Stomach (tissue), 9 donors: ENCODE data around the gene FCN1. TPM values are rescaled to one million over a fixed set of nuclear protein-coding genes. Genes with fewer than 3 reads are reported as not detected.

Experiments used
- DNase-seq, 2 donors: peaks; one replicate each; pipeline versions ENCODE4 v3.0.0 to v3.0.0-alpha.2; 2013 to 2019
- H3K27ac ChIP-seq, 5 donors: fragments of 200-600 bp in 4 of 5; sonication (generic) in 4 of 5; one replicate each; pipeline ENCODE4 v1.5.1; 2013 to 2019; ENCODE audit warnings: mild to moderate bottlenecking in 1 of 5, moderate library complexity in 1 of 5
- H3K27me3 ChIP-seq, 3 donors: fragments of 200-600 bp; sonication (generic); one replicate each; pipeline ENCODE4 v1.5.1; 2017 to 2019; ENCODE audit warnings: mixed run types in 1 of 3
- H3K36me3 ChIP-seq, 4 donors: fragments of 200-600 bp; sonication (generic); 1 replicate in 3 of 4; 2 replicates in 1 of 4; pipeline ENCODE4 v1.5.1; 2016 to 2019
- H3K4me1 ChIP-seq, 4 donors: fragments of 200-600 bp; sonication (generic); one replicate each; pipeline ENCODE4 v1.5.1; 2016 to 2019
- H3K4me3 ChIP-seq, 4 donors: fragments of 200-600 bp; sonication (generic) in 3 of 4; one replicate each; pipeline ENCODE4 v1.5.1; 2016 to 2019; ENCODE audit warnings: mild to moderate bottlenecking in 1 of 4
- H3K9me3 ChIP-seq, 4 donors: fragments of 200-600 bp; sonication (generic); one replicate each; pipeline ENCODE4 v1.5.1; 2016 to 2019
- CTCF ChIP-seq, 7 experiments: fragments of 450-650 bp in 4 of 7; fragments of 200-600 bp in 3 of 7; sonication (generic) in 3 of 7; IDR thresholded peaks; one replicate each; pipeline ENCODE4 v1.5.1; 2016 to 2019; ENCODE audit warnings: antibody characterized with exemption in 7 of 7, control low read depth in 2 of 7, mild to moderate bottlenecking in 1 of 7
- EP300 ChIP-seq: sonication (generic); formaldehyde crosslinking; IDR thresholded peaks from one replicate; pipeline ENCODE4 v1.6.1; 2017; ENCODE audit warnings: antibody characterized with exemption
- POLR2A ChIP-seq, 4 donors: fragments of 450-650 bp; IDR thresholded peaks; one replicate each; pipeline ENCODE4 v1.6.1; 2016; ENCODE audit warnings: antibody characterized with exemption in 4 of 4, control low read depth in 2 of 4, mild to moderate bottlenecking in 1 of 4, moderate library complexity in 1 of 4
- POLR2AphosphoS5 ChIP-seq, 3 donors: sonication (generic); formaldehyde crosslinking; IDR thresholded peaks; one replicate each; pipeline ENCODE4 v1.6.1; 2016; ENCODE audit warnings: antibody characterized with exemption in 3 of 3
- WGBS, 5 donors: extraction: QIAGEN DNeasy Blood & Tissue Kit in 3 of 5; methylation state at CpG; one replicate each; pipeline versions ENCODE4 v1.1.5 to v1.1.7; 2013 to 2018; 5-methylcytosine and 5-hydroxymethylcytosine counted together
- intact Hi-C: fragments of 100-400 bp; cut with DNase I; formaldehyde crosslinking; loops from one replicate; pipeline ENCODE4 v1.15.1; 2023; ENCODE audit warnings: low total_unique reads
- polyA plus RNA-seq, 3 donors: library from polyadenylated mRNA; stranded (reverse); fragments of 200-250 nt; gene quantifications; one replicate each; pipeline ENCODE4 v1.2.3, GENCODE V29; 2013
- total RNA-seq, 5 donors: library from RNA; depleted of rRNA; stranded (reverse); fragments of >200 nt; gene quantifications; one replicate each; pipeline versions ENCODE4 v1.1.0 to v1.2.3, GENCODE V29; 2014 to 2016
- donor health status: healthy with polysubstance abuse.
- donor health status: Bipolar disorder and iron deficiency.
- donor health status: healthy.

FCN1 gene
- total and polyA plus RNA-seq, 8 donors = 0.38 to 2.8 (median 1.7) TPM; not detected in 4

- H3K27ac ChIP-seq = no peak overlapping the region
- intact Hi-C loops = no loop called here
- no peak for DNase-seq
- TF ChIP-seq POLR2AphosphoS5 (IDR thresholded peaks at IDR 0.05) (no peak), EP300 (no peak), CTCF (IDR thresholded peaks at IDR 0.05) (no peak), POLR2A (IDR thresholded peaks at IDR 0.05) (no peak)
- WGBS, 5 donors = 76 to 86% (median 81%) methylated on average over 8 of the region's 8 CpGs
- H3K4me1 ChIP-seq = no peaks in the 10 kb centered on the region
- H3K27me3 ChIP-seq = peaks cover 0 to 72% (median 13%) of the 10 kb centered on the region in 3 donors
- peak overlapping the region in 1 of 4 donors; percentile 15 for H3K4me3 ChIP-seq
- H3K36me3 ChIP-seq = no peaks in the 10 kb centered on the region
- H3K9me3 ChIP-seq = peaks cover 0 to 21% (median 16%) of the 10 kb centered on the region in 4 donors
These were observed 1.5 kb downstream of the FCN1 start for GRCh38 chr9:134916161-134916665.

GRCh38 chr9:134915046-134915985, 2.4 kb downstream of the FCN1 start:
- Histone ChIP-seq H3K4me3 (peak overlapping the region in 1 of 4 donors; percentile 15), H3K27ac (no peak overlapping the region), H3K27me3 (peaks cover 0 to 68% (median 13%) of the 10 kb centered on the region in 3 donors), H3K9me3 (peaks cover 0 to 16% (median 13%) of the 10 kb centered on the region in 4 donors), H3K36me3 (no peaks in the 10 kb centered on the region), H3K4me1 (no peaks in the 10 kb centered on the region)
- TF ChIP-seq POLR2AphosphoS5 (IDR thresholded peaks at IDR 0.05) (no peak), POLR2A (IDR thresholded peaks at IDR 0.05) (no peak), CTCF (IDR thresholded peaks at IDR 0.05) (no peak), EP300 (no peak)
- WGBS, 5 donors = 82 to 86% (median 83%) methylated on average over 16 to 26 of the region's 26 CpGs
- intact Hi-C loops = no loop called here
- peak in 1 of 2 donors; percentile 7 for DNase-seq

- no peak overlapping the region for H3K27ac ChIP-seq
- WGBS, 5 donors = 62 to 76% (median 72%) methylated on average over 7 of the region's 7 CpGs
- TF ChIP-seq POLR2AphosphoS5 (IDR thresholded peaks at IDR 0.05) (no peak), POLR2A (IDR thresholded peaks at IDR 0.05) (no peak), EP300 (no peak), CTCF (IDR thresholded peaks at IDR 0.05) (no peak)
- intact Hi-C loops = no loop called here
- no peak for DNase-seq
- H3K9me3 ChIP-seq = peaks cover 0 to 11% (median 5%) of the 10 kb centered on the region in 4 donors
- H3K36me3 ChIP-seq = no peaks in the 10 kb centered on the region
- H3K4me3 ChIP-seq = no peak overlapping the region
- H3K4me1 ChIP-seq = no peaks in the 10 kb centered on the region
- H3K27me3 ChIP-seq = peaks cover 0 to 74% (median 13%) of the 10 kb centered on the region in 3 donors
These were observed 3.2 kb downstream of the FCN1 start for GRCh38 chr9:134914501-134914834.

DNA sequence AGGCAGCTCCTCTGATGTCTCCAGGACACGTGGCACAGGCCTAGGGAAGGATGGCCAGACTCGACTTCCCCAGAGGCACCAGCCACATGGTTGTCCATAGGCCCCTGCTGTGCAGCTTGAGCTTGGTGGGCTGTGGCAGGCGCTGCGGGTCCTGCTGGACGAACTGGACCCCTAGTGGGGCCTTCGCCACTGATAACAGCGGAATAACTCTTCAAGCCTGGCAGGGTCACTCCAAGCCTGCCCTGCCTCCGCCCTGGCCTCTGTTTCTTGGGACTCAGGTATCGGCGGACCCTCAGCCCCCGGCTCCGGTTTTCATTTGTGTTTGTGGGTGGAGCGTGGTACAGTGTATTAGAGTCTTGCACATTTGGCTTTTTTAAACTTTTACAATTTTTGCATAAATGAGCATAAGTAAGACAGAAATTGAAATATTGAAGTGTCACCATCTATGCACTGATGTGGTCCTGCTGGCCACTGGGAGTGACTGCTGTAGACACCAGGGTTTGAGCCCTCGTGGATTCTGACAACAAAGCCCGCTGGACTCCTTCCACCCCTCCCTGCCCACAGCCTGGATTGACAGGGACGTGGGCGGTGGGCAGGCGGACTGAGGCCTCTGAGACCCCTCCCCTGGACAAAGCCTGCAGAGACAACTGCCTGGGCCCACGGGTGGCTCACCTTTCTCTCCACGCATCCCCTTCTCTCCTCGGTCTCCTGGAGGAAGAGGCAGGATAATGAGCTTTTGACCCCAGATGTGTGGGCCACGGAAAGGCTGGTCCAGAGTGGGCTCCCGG, 3.8 kb downstream of the FCN1 start:
- Histone ChIP-seq H3K4me3 (no peak overlapping the region), H3K27me3 (peaks cover 0 to 79% (median 13%) of the 10 kb centered on the region in 3 donors), H3K9me3 (peaks cover 0 to 6% (median 1%) of the 10 kb centered on the region in 4 donors), H3K4me1 (no peaks in the 10 kb centered on the region), H3K27ac (no peak overlapping the region), H3K36me3 (no peaks in the 10 kb centered on the region)
- DNase-seq = peak in 1 of 2 donors; percentile 13
- WGBS, 5 donors = 68 to 82% (median 73%) methylated on average over 18 to 23 of the region's 23 CpGs
- intact Hi-C loops = no loop called here
- TF ChIP-seq CTCF (IDR thresholded peaks at IDR 0.05) (no peak), EP300 (no peak), POLR2A (IDR thresholded peaks at IDR 0.05) (no peak), POLR2AphosphoS5 (IDR thresholded peaks at IDR 0.05) (no peak)
